ENCODE results near the gene MARCHF3.
"Not testable (repeated sequence)": the region's sequence is repeated elsewhere in the genome, so short reads cannot be mapped to it uniquely, and the experiment has no call there.

MARCHF3 gene

GRCh38 chr5:127046343-127047072 is 16.1 kb upstream of the MARCHF3 start:
- no peak for DNase-seq

DNA sequence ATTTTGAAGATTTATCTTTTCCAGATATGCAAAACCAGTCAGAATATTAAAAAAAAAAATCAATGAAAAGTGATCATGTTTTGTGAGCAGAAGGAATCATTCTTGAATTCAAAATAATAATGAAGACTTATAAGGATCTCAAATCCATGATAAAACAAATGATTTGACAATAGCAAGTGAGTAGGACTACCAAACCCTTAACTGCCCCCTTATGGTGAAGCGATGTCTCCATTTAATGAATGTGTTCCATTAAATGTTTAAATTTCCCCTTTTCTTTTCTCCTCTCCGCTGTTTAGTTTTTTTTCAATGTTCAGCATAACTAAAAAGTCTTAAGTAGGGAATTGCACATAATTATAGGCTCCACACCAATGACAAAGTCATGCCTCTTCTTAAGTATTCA is 12.2 kb upstream of the MARCHF3 start:
- DNase-seq = no peak

DNA sequence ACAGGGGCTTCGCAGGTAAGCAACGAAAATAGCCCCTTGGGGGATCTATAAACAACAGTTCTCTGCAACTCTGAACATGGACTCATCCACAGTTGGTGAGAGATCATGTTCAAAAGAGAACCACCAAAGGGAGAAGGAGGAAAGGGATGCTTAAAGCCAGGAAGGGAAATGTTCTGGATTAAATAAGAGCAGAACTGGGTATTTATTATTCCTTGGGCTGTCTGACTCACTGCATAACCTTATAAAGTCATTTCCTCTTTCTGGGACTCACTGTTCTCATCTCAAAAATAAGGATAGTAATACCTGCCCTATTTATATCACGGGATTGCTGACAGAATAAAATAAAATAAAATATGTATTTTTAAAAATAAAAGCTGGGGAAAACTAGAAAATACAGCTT is 11.2 kb upstream of the MARCHF3 start:
- DNase-seq = no peak

DNA sequence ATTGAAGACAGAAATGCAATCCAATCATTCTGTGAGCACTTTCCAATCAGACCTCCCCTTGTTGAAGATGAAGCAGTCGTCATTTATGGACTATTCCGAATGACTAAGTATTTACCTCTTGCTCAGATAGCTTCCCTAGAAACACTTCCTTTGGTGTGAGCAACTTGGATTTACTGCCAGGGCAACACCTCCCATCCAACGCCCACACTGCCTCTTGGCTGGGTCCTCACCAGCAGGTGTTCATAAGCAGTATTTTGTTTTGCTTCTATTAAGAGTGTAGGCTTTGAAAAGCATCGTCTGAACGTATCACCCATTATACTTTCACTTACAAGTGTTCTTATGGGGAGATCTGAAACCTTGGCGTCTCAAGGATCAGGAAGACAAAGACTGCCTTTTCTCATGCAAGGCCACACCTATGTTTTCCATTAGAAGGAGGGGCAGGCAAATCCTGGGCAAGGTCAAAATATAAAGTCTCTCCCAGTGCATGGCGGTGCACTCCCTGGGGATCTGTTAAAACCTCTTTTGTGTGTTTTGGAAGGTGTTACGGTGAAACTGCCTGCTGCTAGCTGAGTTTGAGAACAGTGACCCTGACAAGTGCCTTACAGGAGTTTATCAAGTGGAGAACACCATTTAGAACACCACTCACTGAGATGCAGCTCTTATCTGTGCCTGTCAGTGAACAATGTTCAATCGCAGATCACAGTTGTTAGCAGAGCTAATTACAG is 10.6 kb upstream of the MARCHF3 start:
- no peak for DNase-seq

GRCh38 chr5:127038550-127038949 is 8.2 kb upstream of the MARCHF3 start:
- DNase-seq = no peak

DNA sequence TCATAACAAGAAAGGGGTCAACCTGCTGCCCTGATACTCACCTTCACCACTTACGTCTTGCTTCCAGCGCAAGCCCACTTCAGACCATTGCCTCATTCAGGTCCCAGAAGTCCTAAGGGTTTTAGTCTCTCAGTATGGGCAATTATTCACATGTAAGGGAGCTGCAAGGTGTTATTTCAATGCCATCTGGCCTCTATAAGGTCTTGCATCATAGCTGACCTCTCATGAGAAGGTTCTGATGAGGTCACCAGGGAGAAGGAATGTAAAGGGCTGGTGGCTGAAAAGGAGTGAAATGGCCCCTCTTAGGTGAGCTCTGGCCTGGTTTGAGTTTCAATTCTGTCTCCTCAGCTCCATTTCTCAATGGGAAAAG is 1.5 kb upstream of the MARCHF3 start:
- DNase-seq = no peak

GRCh38 chr5:127031147-127031862 is 947 bp upstream of the MARCHF3 start:
- no peak for DNase-seq

- peak; percentile 63 for DNase-seq
Observed at GRCh38 chr5:127029581-127030258, 638 bp downstream of the MARCHF3 start.

DNA sequence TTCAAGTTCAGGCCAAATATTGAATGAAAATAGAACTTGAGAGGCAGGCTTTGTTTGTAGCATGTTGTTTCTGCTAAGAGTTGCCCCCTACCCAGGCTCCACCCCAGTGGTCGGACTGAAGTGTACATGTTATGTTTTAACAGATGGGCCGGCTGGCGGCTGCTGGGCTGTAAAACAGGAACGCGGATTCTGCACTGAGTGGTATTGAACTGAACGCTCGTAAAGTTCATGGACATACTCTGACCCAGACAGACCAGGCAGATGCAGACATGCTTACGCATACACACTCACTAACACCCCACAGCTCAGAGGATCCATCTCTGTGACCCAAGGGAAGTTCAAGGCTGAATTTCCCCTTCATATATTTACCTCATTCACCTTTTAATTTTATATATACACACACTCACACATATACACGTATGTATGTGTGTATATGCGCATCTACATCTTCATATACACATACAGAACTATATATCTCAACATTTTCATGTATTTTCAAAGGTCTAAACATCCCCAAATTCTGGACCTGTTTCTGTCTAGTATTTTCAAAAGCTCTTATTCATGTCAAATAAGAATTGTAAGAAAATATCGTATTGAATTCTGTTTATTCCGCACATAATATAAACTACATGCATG is 1.4 kb downstream of the MARCHF3 start:
- no peak for DNase-seq

GRCh38 chr5:127027539-127027938 is 2.8 kb downstream of the MARCHF3 start:
- no peak for DNase-seq

GRCh38 chr5:127026166-127026565 is 4.2 kb downstream of the MARCHF3 start:
- no peak for DNase-seq

DNA sequence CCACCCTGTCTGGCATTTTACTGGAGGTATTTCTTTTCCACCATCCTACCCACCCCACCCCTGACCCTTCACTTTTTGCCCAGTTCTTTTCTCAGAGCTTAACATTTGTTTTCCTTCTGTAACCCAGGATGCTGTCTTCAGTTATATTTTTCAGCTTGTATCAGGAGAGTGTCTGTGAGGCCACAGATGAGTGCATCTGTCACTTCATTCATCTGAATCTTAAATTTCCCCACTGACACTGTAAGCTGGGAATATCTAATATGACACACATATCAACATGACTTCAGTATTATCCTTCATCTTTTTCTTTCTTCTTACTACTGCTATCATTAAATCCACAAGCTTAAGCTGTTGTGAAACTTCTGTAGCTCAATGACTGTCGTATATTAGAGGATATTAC is 4.9 kb downstream of the MARCHF3 start:
- no peak for DNase-seq

GRCh38 chr5:127024821-127025220 is 5.5 kb downstream of the MARCHF3 start:
- DNase-seq = no peak

DNA sequence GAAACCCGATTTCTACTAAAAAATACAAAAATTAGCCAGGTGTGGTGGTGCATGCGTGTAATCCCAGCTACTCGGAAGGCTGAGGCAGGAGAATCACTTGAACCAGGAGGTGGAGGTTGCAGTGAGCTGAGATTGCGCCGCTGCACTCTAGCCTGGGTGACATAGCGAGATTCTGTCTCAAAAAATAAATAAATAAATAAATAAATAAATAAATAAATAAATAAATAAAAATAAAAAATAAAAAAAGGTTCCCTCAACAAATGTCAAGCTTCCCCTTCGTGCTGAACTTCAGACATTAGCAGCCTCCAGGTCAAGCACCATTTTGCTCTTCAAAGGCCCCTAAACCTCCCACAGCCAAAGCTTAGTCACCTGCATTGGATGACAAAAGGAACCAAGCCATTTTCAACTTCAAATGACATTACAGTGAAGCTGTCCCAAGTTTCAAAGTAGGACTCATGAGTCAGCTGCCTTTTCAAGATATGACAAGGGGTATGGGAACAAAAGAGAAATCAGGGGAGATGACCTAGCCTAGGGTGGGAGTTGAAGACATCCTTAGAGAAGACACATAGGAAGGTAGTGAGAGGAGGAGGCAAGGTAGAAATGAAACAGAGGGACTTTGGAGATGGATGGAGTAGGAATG is 6.7 kb downstream of the MARCHF3 start:
- not testable (repeated sequence) for DNase-seq

DNA sequence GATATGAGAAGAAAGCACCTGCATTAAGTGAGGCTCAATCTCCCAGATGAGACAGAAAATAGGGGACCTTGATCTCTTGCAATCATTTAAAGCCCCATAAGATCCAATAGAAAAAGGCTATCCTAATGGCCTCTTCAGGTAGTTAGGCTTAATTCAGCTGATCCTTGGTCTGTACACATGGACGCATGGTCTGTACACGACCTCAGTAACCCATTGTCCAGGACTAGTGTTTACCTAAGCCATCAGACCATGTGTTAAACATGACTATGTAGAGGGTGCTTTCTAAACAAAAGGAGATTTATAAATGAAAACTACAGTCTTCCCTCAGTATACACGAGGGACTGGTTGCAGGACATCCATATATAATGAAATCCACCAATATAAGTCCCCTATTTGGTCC is 7.5 kb downstream of the MARCHF3 start:
- DNase-seq = no peak

GRCh38 chr5:127019928-127020327 is 10.4 kb downstream of the MARCHF3 start:
- no peak for DNase-seq

GRCh38 chr5:127016722-127017121 is 13.6 kb downstream of the MARCHF3 start:
- not testable (repeated sequence) for DNase-seq

DNA sequence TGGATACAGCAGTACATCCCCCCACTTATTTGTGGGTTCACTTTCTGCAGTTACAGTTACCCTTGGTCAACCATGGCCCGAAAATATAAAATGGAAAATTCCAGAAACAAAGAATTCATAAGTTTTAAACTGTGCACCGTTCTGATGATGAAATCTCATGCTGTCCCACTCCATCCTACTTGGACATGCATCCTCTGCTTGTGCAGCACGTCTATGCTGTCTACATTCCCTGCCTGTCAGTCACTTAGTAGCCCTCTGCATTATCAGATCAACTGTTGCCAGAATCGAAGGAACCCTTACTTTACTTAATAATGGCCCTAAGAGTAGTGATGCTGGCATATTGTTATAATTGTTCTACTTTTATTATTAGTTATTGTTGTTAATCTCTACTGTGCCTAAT is 14.6 kb downstream of the MARCHF3 start:
- DNase-seq = no peak

DNA sequence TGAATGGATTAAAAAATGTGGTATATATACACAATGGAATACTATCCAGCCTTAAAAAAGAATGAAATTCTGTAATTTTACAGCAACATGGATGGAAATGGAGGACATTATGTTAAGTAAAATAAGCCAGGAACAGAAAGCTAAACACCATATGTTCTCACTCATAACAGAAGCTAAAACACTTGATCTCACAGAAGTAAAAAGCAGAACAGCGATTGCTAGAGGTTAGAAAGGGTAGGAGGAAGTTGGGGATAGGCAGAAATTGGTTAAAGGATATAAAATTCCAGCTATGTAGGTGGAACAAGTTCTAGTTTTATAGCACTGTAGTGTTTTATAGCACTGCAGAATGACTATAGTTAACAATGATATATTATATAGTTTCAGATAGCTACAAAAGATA is 15.8 kb downstream of the MARCHF3 start:
- DNase-seq = no peak

- DNase-seq = no peak
Observed at GRCh38 chr5:127013407-127013806, 17.0 kb downstream of the MARCHF3 start.

DNA sequence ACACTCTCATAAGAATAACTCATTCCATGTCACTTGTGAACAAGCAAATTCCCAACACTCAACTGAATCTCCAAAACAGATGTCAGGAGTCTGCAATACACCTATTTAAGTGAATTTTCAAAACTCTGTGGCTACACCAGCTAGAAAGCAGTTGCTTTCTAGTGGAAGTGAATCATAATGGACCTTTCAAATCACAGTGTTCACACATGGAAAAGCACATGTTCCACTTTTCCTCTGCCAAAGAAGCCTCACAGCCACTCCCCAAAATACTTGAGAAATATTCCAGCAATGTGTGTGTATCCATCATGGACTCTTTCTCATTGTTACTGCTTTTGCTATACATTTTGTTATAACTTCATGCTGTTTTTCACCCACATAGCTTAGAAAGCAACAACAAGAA is 17.4 kb downstream of the MARCHF3 start:
- no peak for DNase-seq

DNA sequence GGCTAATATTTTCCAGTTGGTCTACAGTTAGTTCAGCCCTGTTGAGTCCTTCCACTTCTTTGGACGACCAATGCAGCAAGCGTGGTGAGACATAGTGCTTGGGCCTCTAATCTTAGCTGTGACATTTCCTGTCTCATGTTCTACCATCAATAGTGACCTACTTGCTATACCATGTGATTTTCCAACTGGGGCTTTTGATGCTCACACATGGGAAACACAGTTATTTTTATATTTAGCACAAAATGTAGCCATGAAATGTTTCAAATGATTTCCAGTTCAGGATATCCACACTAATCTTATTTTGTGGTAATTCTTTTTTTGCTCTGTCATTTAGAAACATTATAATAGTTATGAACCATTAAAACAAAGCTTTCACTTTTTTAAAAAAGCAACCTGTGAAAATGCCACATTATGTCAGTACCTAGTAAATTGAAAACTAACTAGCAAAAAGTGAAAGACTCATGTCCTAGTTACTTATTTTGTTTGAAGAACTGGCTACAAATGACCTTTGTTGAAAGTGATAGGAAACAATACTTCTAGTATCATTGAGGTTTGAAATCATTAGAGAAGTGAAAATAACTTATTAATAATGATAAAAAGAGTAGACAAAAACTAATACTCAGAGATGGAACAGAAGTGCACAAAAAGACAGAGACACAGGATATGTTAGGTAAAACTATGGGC is 18.3 kb downstream of the MARCHF3 start:
- DNase-seq = no peak

All from COR-L47 (cell line).